H1 (cell line): ENCODE measurements around the gene SVIP. TPM values are rescaled to one million over a fixed set of nuclear protein-coding genes. Genes with fewer than 3 reads are reported as not detected.

ENCODE experiments used
- CTCF ChIA-PET: fragments of 300-600 bp; sonication (Branson Sonifier 250); formaldehyde crosslinking; loops from one replicate; lab custom pipeline; 2021; ENCODE audit not compliant: partially characterized antibody; lab: Charles Lee
- POLR2A ChIA-PET: fragments of 300-600 bp; sonication (Branson Sonifier 250); formaldehyde crosslinking; loops from one replicate; lab custom pipeline; 2021; ENCODE audit warnings: inconsistent platforms; ENCODE audit not compliant: partially characterized antibody; lab: Charles Lee
- DNase-seq, 2 experiments: peaks; one replicate each; pipeline versions ENCODE4 v3.0.0 to v3.0.0-alpha.2; 2010 to 2022; ENCODE audit warnings: low spot score in 2 of 2, low read depth in 1 of 2, mixed read lengths in 1 of 2
- FAIRE-seq: peaks from 2 replicates; lab custom pipeline; 2011; peaks lifted over from hg19 to GRCh38; lab: Jason Lieb, UNC
- H2AFZ ChIP-seq: 2 replicates; pipeline ENCODE4 v1.8.1; 2012; ENCODE audit warnings: low read length, inconsistent platforms
- H2AK5ac ChIP-seq: 2 replicates; pipeline ENCODE4 v1.6.1; 2013; ENCODE audit warnings: low read depth, low read length
- H2BK120ac ChIP-seq: replicated peaks from 2 replicates; pipeline ENCODE3; 2013; ENCODE audit warnings: low read depth, low read length, inconsistent platforms
- H2BK12ac ChIP-seq: 2 replicates; pipeline ENCODE4 v1.6.1; 2013; ENCODE audit warnings: low read depth, low read length
- H2BK15ac ChIP-seq: 2 replicates; pipeline ENCODE4 v1.6.1; 2013; ENCODE audit warnings: low read length
- H2BK20ac ChIP-seq: 2 replicates; pipeline ENCODE4 v1.6.1; 2013; ENCODE audit warnings: low read length
- H2BK5ac ChIP-seq: 2 replicates; pipeline ENCODE4 v1.6.1; 2013; ENCODE audit warnings: low read depth, low read length
- H3K14ac ChIP-seq: 2 replicates; pipeline ENCODE4 v1.6.1; 2013; ENCODE audit warnings: inconsistent platforms; ENCODE audit not compliant: insufficient read length
- H3K18ac ChIP-seq: 2 replicates; pipeline ENCODE4 v1.6.1; 2013; ENCODE audit warnings: low read length; ENCODE audit errors: extremely low read depth
- H3K23ac ChIP-seq: 2 replicates; pipeline ENCODE4 v1.6.1; 2013; ENCODE audit warnings: inconsistent platforms; ENCODE audit not compliant: insufficient read length
- H3K23me2 ChIP-seq: 2 replicates; pipeline ENCODE4 v1.6.1; 2013; ENCODE audit warnings: low read depth, low read length
- H3K27ac ChIP-seq: 2 replicates; pipeline ENCODE4 v1.6.1; 2011; ENCODE audit warnings: low read depth, low read length, inconsistent platforms
- H3K27me3 ChIP-seq, 4 experiments: replicated peaks in 1 of 4; 1 replicate in 1 of 4; 2 replicates in 3 of 4; pipeline versions ENCODE4 v1.6.1 to v1.8.1; 2011 to 2013; ENCODE audit warnings: low read length in 3 of 4, mild to moderate bottlenecking in 3 of 4, inconsistent platforms in 2 of 4, mixed read lengths in 2 of 4, moderate library complexity in 1 of 4; ENCODE audit not compliant: control insufficient read depth in 3 of 4, insufficient read depth in 3 of 4; ENCODE audit errors: extremely low read depth in 1 of 4
- H3K36me3 ChIP-seq, 4 experiments: 2 replicates each; pipeline versions ENCODE4 v1.6.1 to v1.8.1; 2011 to 2013; ENCODE audit warnings: mild to moderate bottlenecking in 4 of 4, low read length in 3 of 4, moderate library complexity in 2 of 4, control low read depth in 1 of 4, inconsistent platforms in 1 of 4; ENCODE audit not compliant: insufficient read depth in 4 of 4, control insufficient read depth in 2 of 4
- H3K4ac ChIP-seq: replicated peaks from 2 replicates; pipeline ENCODE3; 2013; ENCODE audit warnings: low read length, low read depth, mixed read lengths, inconsistent platforms; ENCODE audit not compliant: insufficient read length
- H3K4me1 ChIP-seq, 4 experiments: replicated peaks in 1 of 4; 1 replicate in 1 of 4; 2 replicates in 3 of 4; pipeline versions ENCODE4 v1.6.1 to v1.8.1; 2011 to 2013; ENCODE audit warnings: low read length in 3 of 4, inconsistent platforms in 2 of 4, mixed read lengths in 1 of 4; ENCODE audit not compliant: insufficient read depth in 4 of 4, control insufficient read depth in 3 of 4
- H3K4me2 ChIP-seq, 2 experiments: 2 replicates each; pipeline versions ENCODE4 v1.6.1 to v1.8.1; 2011 to 2013; ENCODE audit warnings: low read depth in 2 of 2, low read length in 2 of 2, control low read depth in 1 of 2, inconsistent platforms in 1 of 2, mild to moderate bottlenecking in 1 of 2; ENCODE audit not compliant: insufficient read depth in 1 of 2
- H3K4me3 ChIP-seq, 4 experiments: fragments of 200-600, 300-600 bp in 1 of 4; sonication (generic), shearing (Covaris generic), sonication (Bioruptor Twin) in 1 of 4; 2 replicates each; pipeline versions ENCODE4 v1.5.1 to v1.8.1; 2011 to 2016; ENCODE audit warnings: low read length in 4 of 4, low read depth in 3 of 4, control low read depth in 2 of 4, inconsistent platforms in 2 of 4, mild to moderate bottlenecking in 2 of 4, mixed read lengths in 1 of 4, moderate library complexity in 1 of 4; ENCODE audit not compliant: insufficient read depth in 2 of 4; ENCODE audit errors: extremely low read depth in 1 of 4
- H3K56ac ChIP-seq: replicated peaks from 2 replicates; pipeline ENCODE3; 2013; ENCODE audit warnings: low read depth, mild to moderate bottlenecking, mixed read lengths, low read length, inconsistent platforms; ENCODE audit not compliant: insufficient read length
- H3K79me1 ChIP-seq: 2 replicates; pipeline ENCODE4 v1.6.1; 2013; ENCODE audit warnings: low read depth, low read length, control low read depth
- H3K79me2 ChIP-seq, 2 experiments: 2 replicates each; pipeline versions ENCODE4 v1.6.1 to v1.8.1; 2012 to 2013; ENCODE audit warnings: low read length in 2 of 2, mild to moderate bottlenecking in 2 of 2, inconsistent platforms in 1 of 2; ENCODE audit not compliant: insufficient read depth in 2 of 2, control insufficient read depth in 1 of 2
- H3K9ac ChIP-seq, 4 experiments: replicated peaks in 1 of 4; 1 replicate in 1 of 4; 2 replicates in 3 of 4; pipeline versions ENCODE4 v1.6.1 to v1.8.1; 2011 to 2013; ENCODE audit warnings: low read depth in 3 of 4, low read length in 3 of 4, control low read depth in 2 of 4, mild to moderate bottlenecking in 2 of 4, moderate library complexity in 2 of 4, inconsistent platforms in 1 of 4; ENCODE audit errors: extremely low read depth in 1 of 4
- H3K9me3 ChIP-seq, 2 experiments: 2 replicates each; pipeline versions ENCODE4 v1.6.1 to v1.8.1; 2012 to 2013; ENCODE audit warnings: mild to moderate bottlenecking in 2 of 2, moderate library complexity in 2 of 2, control low read depth in 1 of 2, inconsistent platforms in 1 of 2, low read depth in 1 of 2, low read length in 1 of 2, mixed read lengths in 1 of 2; ENCODE audit not compliant: insufficient read depth in 2 of 2
- H4K20me1 ChIP-seq, 2 experiments: replicated peaks in 1 of 2; 2 replicates each; pipeline versions ENCODE3 to v1.8.1; 2011 to 2013; ENCODE audit warnings: inconsistent platforms in 2 of 2, low read length in 2 of 2, mild to moderate bottlenecking in 1 of 2; ENCODE audit not compliant: insufficient read depth in 2 of 2, control insufficient read depth in 1 of 2
- H4K5ac ChIP-seq: 2 replicates; pipeline ENCODE4 v1.6.1; 2013; ENCODE audit warnings: low read length, low read depth, mixed read lengths, inconsistent platforms; ENCODE audit not compliant: insufficient read length
- H4K8ac ChIP-seq: 2 replicates; pipeline ENCODE4 v1.8.0; 2013; ENCODE audit warnings: mild to moderate bottlenecking, moderate library complexity, low read length, inconsistent platforms; ENCODE audit not compliant: insufficient read depth; ENCODE audit errors: extremely low read depth
- H4K91ac ChIP-seq: replicated peaks from 2 replicates; pipeline ENCODE3; 2013; ENCODE audit warnings: low read length, mixed read lengths, inconsistent platforms; ENCODE audit not compliant: insufficient read length
- BACH1 ChIP-seq: IDR thresholded peaks from 2 replicates; pipeline ENCODE4 v1.6.1; 2012; ENCODE audit warnings: low read length, improper control_type of control experiment
- CHD1 ChIP-seq: IDR thresholded peaks from 2 replicates; pipeline ENCODE4 v1.6.1; 2012; ENCODE audit warnings: low read depth, low read length, improper control_type of control experiment
- CHD2 ChIP-seq: IDR thresholded peaks from 2 replicates; pipeline ENCODE4 v1.6.1; 2012; ENCODE audit warnings: low read length, improper control_type of control experiment
- RFX5 ChIP-seq: IDR thresholded peaks from 2 replicates; pipeline ENCODE4 v1.6.1; 2011; ENCODE audit warnings: low read depth, low read length, improper control_type of control experiment, borderline replicate concordance
- RNF2 ChIP-seq: fragments of 200-900, 300-1000 bp; sonication (generic); IDR thresholded peaks from 2 replicates; pipeline ENCODE4 v1.7.1; 2016; ENCODE audit warnings: borderline replicate concordance, low read depth, mild to moderate bottlenecking, antibody characterized with exemption, low read length; ENCODE audit not compliant: poor library complexity, severe bottlenecking; ENCODE audit errors: missing control alignments
- TEAD4 ChIP-seq: IDR thresholded peaks from 2 replicates; pipeline ENCODE4 v1.6.1; 2012; ENCODE audit warnings: low read depth, low read length, inconsistent platforms, mixed read lengths
- WGBS, 2 experiments: shearing (Covaris generic) in 1 of 2; methylation state at CpG; one replicate each; pipeline versions ENCODE4 v1.1.6 to v1.1.7; 2013 to 2015; ENCODE audit warnings: low lambda C conversion rate in 2 of 2, mixed read lengths in 2 of 2, inconsistent platforms in 1 of 2, low coverage in 1 of 2, missing lambda C conversion rate in 1 of 2; ENCODE audit not compliant: insufficient replicate concordance in 2 of 2, insufficient coverage in 1 of 2, insufficient read length in 1 of 2; ENCODE audit errors: extremely low coverage in 1 of 2, missing lambda C conversion rate in 1 of 2; 5-methylcytosine and 5-hydroxymethylcytosine counted together
- polyA plus RNA-seq, 7 experiments: library from polyadenylated mRNA; depleted of rRNA in 3 of 7; stranded (reverse) in 5 of 7; unstranded in 2 of 7; fragments of >200 nt in 5 of 7; fragments of 200-250 nt in 2 of 7; gene quantifications; 1 replicate in 5 of 7; 2 replicates in 1 of 7; 4 replicates in 1 of 7; pipeline versions ENCODE4 v1.2.1 to v1.2.3, GENCODE V29; 2011 to 2013; ENCODE audit warnings: missing spikeins in 2 of 7, mixed read lengths in 2 of 7
- total RNA-seq: library from RNA; stranded (reverse); fragmentation: NEBNext Ultra II Directional; extraction: Animal tissue kit (Norgen Biotek cat#: 25700); gene quantifications from 2 replicates; pipeline ENCODE4 v1.2.1, GENCODE V29; 2021

The SVIP gene
- total and polyA plus RNA-seq, 2 of the 8 experiments (the other 6 are each of a cell fraction or from before 2014, with no cell fraction given), result 1.2 to 11.4 TPM

DNA sequence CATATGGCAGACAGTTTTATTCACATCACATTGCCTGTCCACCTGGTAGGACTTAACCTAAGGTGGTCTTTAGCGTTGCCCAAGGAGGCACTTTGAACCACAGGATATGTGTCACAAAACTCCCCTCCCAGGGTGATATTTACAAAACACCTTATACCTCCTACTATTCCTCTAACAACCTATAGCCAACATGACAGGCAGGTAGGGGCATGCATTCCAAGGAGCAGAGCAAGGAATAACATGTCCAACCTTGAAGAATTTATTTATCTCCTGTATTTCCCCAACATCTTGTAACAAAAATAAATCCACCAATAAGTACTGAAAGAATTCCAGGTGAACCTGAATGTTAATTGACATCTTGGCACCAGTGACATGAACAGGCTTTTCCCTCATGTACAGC lies 60.5 kb downstream of the SVIP start:
- no peak overlapping the region for H2BK15ac ChIP-seq
- H2AFZ ChIP-seq, result no peak overlapping the region
- CTCF ChIA-PET, result interaction anchor here (1.3 to 3.3 kb wide), 2 partner anchors 9 to 18 kb away, joined by 3 to 13 read pairs; no protein-coding TSS in a partner anchor

More for the DNA sequence above, 60.5 kb downstream of the SVIP start:
- no peaks in the 10 kb centered on the region for H3K23me2 ChIP-seq
- H2BK20ac ChIP-seq, result no peak overlapping the region
- H3K9ac ChIP-seq, result no peak overlapping the region
- no peak overlapping the region for H3K14ac ChIP-seq
- no peak overlapping the region for H3K4ac ChIP-seq
- no peaks in the 10 kb centered on the region for H4K20me1 ChIP-seq
- H2AK5ac ChIP-seq, result no peak overlapping the region
- no peak overlapping the region for H3K4me3 ChIP-seq
- no peak overlapping the region for H3K23ac ChIP-seq
- H3K9me3 ChIP-seq, result no peaks in the 10 kb centered on the region
- no peaks in the 10 kb centered on the region for H3K79me2 ChIP-seq
- no peaks in the 10 kb centered on the region for H3K79me1 ChIP-seq
- no peak overlapping the region for H2BK120ac ChIP-seq
- H3K56ac ChIP-seq, result no peak overlapping the region
- no peak overlapping the region for H3K4me2 ChIP-seq
- no peak overlapping the region for H3K27ac ChIP-seq
- no peak overlapping the region for H2BK5ac ChIP-seq
- POLR2A ChIA-PET, result no interaction called here
- H3K27me3 ChIP-seq, result no peaks in the 10 kb centered on the region
- TF ChIP-seq RNF2 (no peak), CHD1 (no peak), BACH1 (no peak), CHD2 (no peak), RFX5 (no peak), TEAD4 (no peak)
- H4K91ac ChIP-seq, result no peak overlapping the region
- H4K8ac ChIP-seq, result no peak overlapping the region
- 81% methylated on average over 1 of the region's 1 CpG; no CpG with 5 or more reads in 1 of the 2 experiments for WGBS, 2 experiments
- H4K5ac ChIP-seq, result no peak overlapping the region
- no peak for FAIRE-seq
- H3K36me3 ChIP-seq, result no peaks in the 10 kb centered on the region
- H3K18ac ChIP-seq, result no peak overlapping the region
- DNase-seq, result no peak
- H2BK12ac ChIP-seq, result no peak overlapping the region
- H3K4me1 ChIP-seq, result no peaks in the 10 kb centered on the region
